ENCODE results near the gene JAKMIP1. TPM values are rescaled to one million over a fixed set of nuclear protein-coding genes. Genes with fewer than 3 reads are reported as not detected.

JAKMIP1 gene
- total RNA-seq, 3 donors from 2014 or later = 0.63 to 2.1 TPM; not detected in 1

DNA sequence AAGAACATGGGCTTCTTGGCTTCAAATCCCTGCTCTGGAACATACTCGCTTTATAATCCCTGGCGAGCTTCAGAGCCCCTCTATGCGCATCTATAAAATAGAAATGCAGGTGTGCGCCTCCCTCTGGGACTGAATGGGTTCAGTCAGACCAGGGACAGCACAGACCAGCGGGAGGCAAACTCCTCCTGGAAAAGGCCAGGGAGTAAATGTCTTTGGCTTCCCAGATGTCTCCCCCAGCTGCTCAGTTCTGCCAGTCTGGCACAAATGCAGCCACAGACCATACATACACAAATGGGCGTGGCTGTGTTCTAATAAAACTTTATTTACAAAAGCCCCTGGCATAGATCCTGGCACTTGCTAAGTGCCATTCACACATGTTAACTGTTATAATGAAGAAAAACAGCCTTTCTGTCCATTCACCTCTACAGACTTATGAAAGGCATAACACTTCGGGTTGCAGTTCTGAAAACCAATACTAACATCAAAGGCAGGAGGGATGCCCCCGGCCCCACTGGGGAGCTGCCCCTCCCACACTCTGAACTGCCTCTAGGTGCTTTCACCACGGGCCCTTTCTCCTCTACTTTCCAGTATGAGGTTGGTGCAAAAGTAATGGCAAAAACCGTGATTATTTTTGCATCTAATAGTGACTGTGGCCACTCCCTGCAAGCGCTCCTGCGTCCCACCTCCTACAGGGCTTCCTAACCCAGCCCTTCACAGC, 4.6 kb downstream of the JAKMIP1 start:
- ATAC-seq (no peak), DNase-seq (no peak)
- peaks cover 14% of the 10 kb centered on the region for H3K4me1 ChIP-seq (ENCODE audit: low read depth)
- no peaks in the 10 kb centered on the region for H3K9me3 ChIP-seq
- no peaks in the 10 kb centered on the region for H3K36me3 ChIP-seq (ENCODE audit: low read depth)
- intact Hi-C loops (cut with DNase I, micrococcal nuclease) = no loop called here
- H3K4me3 ChIP-seq = no peak overlapping the region
- TF ChIP-seq CTCF (IDR thresholded peaks at IDR 0.05) = no peak

- intact Hi-C loops (cut with DNase I, micrococcal nuclease) = no loop called here
- no peaks in the 10 kb centered on the region for H3K9me3 ChIP-seq
- TF ChIP-seq CTCF (IDR thresholded peaks at IDR 0.05) = no peak
- DNase-seq (no peak), ATAC-seq (no peak)
- H3K4me3 ChIP-seq = no peak overlapping the region
- H3K36me3 ChIP-seq (ENCODE audit: low read depth) = no peaks in the 10 kb centered on the region
- H3K4me1 ChIP-seq (ENCODE audit: low read depth) = peaks cover 8% of the 10 kb centered on the region
Measured at GRCh38 chr4:6194458-6195195, 5.7 kb downstream of the JAKMIP1 start.

DNA sequence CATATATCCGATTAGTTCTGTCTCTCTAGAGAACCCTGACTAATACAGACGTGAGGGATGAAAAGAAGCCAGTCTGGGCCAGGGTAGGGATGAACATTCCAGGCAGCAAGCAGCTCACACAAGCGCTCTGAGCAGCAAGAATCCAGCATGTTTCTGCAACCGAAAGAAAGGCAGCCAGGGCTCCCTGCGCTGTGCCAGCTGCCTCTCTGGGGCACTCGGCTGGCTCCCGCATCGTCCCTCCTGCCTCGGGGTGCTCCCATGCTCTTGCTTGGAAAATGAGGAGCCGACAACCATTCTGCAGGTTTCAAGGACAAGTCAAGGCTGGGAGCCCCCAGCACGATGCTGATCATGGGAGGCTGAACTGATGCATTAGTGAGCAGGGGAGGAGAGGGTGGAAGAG, 7.0 kb downstream of the JAKMIP1 start:
- DNase-seq (no peak), ATAC-seq (no peak)
- intact Hi-C loops (cut with DNase I, micrococcal nuclease) = no loop called here
- Histone ChIP-seq H3K9me3 (no peaks in the 10 kb centered on the region), H3K36me3 (ENCODE audit: low read depth) (no peaks in the 10 kb centered on the region), H3K4me3 (no peak overlapping the region), H3K4me1 (ENCODE audit: low read depth) (no peaks in the 10 kb centered on the region)
- TF ChIP-seq CTCF (IDR thresholded peaks at IDR 0.05) = no peak

DNA sequence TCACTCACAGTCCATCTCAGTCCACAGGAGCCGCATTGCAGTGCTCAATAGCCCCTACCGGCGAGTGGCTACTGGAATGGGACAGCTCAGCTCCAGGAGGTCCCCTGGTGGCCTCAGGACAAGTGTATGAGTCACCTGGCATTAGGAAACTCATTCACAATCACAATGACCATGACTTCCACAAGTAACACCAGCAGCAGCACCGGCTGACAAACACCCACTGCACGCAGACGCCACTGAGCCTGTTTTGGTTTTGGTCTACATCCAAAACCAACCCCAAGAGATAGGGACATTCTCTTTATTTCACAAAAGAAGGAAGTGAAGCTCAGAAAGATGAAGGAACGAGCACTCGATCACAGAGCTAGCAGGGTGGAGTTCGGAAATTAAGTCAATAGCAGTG, 8.1 kb downstream of the JAKMIP1 start:
- ATAC-seq (no peak), DNase-seq (no peak)
- H3K4me3 ChIP-seq = no peak overlapping the region
- no peaks in the 10 kb centered on the region for H3K36me3 ChIP-seq (ENCODE audit: low read depth)
- no peak for TF ChIP-seq CTCF (IDR thresholded peaks at IDR 0.05)
- H3K4me1 ChIP-seq (ENCODE audit: low read depth) = no peaks in the 10 kb centered on the region
- intact Hi-C loops (cut with DNase I, micrococcal nuclease) = no loop called here
- H3K9me3 ChIP-seq = no peaks in the 10 kb centered on the region

DNA sequence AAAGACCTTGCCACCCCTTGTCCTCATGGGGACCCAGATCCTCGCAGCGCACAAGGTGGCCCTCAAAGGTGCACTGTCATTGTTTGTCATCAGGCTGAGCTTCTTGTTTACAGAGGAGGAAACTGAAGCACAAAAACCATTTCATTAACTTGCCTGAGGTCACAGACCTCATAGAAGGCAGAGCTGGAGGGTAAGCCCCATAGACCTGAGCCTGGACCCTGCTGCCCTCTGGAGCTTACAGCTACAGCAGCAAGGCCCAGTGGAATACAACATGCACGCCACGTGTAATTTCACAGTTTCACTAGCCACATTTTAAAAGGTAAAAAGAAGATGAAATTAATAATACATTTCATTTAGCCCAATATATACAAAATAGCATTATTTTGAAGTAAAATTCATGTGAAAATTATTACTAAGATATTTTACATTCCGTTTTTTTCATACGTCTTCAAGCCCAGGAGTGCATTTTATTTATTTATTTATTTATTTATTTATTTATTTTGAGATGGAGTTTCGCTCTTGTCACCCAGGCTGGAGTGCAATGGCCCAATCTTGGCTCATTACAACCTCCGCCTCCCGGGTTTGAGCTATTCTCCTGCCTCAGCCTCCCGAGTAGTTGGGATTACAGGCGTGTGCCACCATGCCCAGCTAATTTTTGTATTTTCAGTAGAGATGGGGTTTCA, 8.8 kb downstream of the JAKMIP1 start:
- no peak for ATAC-seq
- intact Hi-C loops (cut with DNase I, micrococcal nuclease) = no loop called here
- H3K9me3 ChIP-seq = no peaks in the 10 kb centered on the region

More for the DNA sequence above, 8.8 kb downstream of the JAKMIP1 start:
- Histone ChIP-seq H3K4me3 (no peak overlapping the region), H3K36me3 (ENCODE audit: low read depth) (no peaks in the 10 kb centered on the region), H3K4me1 (ENCODE audit: low read depth) (no peaks in the 10 kb centered on the region)
- DNase-seq = no peak
- TF ChIP-seq CTCF (IDR thresholded peaks at IDR 0.05) = no peak
